Loucy (cell line): Measurements from ENCODE around the gene CACNG6.

Experiments used
- H2AFZ ChIP-seq: fragments of 200-600 bp; sonication (generic); 2 replicates; pipeline ENCODE4 v1.6.0; 2016; ENCODE audit warnings: antibody characterized with exemption, mild to moderate bottlenecking, low read length, moderate library complexity
- H3F3A ChIP-seq: fragments of 200-600 bp; 2 replicates; pipeline ENCODE4 v1.6.0; 2016; ENCODE audit warnings: antibody characterized with exemption, low read depth, mild to moderate bottlenecking
- H3K27me3 ChIP-seq: fragments of 200-600 bp; sonication (generic); 2 replicates; pipeline ENCODE4 v1.6.1; 2014; ENCODE audit warnings: low read length, mild to moderate bottlenecking; ENCODE audit not compliant: insufficient read depth, poor library complexity, severe bottlenecking
- H3K36me3 ChIP-seq: fragments of 200-600 bp; sonication (generic); 2 replicates; pipeline ENCODE4 v1.6.1; 2016; ENCODE audit warnings: low read length; ENCODE audit not compliant: insufficient read depth
- H3K4me1 ChIP-seq: fragments of 200-600 bp; sonication (generic); 2 replicates; pipeline ENCODE4 v1.5.1; 2014; ENCODE audit warnings: low read length, mild to moderate bottlenecking; ENCODE audit not compliant: insufficient read depth, poor library complexity, severe bottlenecking
- H3K4me2 ChIP-seq: fragments of 200-600 bp; sonication (generic); 2 replicates; pipeline ENCODE4 v1.6.0; 2014; ENCODE audit warnings: antibody characterized with exemption, low read length, low read depth, mild to moderate bottlenecking; ENCODE audit not compliant: poor library complexity, severe bottlenecking
- H3K4me3 ChIP-seq: fragments of 200-600 bp; sonication (generic); 2 replicates; pipeline ENCODE4 v1.5.1; 2014; ENCODE audit warnings: low read length, mild to moderate bottlenecking, mixed read lengths; ENCODE audit not compliant: poor library complexity, severe bottlenecking
- H3K79me2 ChIP-seq: fragments of 200-600 bp; sonication (generic); 2 replicates; pipeline ENCODE4 v1.6.1; 2014; ENCODE audit warnings: low read length; ENCODE audit not compliant: insufficient read depth
- H3K9ac ChIP-seq: fragments of 200-600 bp; sonication (generic); 2 replicates; pipeline ENCODE4 v1.6.0; 2014; ENCODE audit warnings: mild to moderate bottlenecking, low read depth, low read length, moderate library complexity; ENCODE audit not compliant: poor library complexity, severe bottlenecking
- H3K9me2 ChIP-seq: fragments of 200-600 bp; sonication (generic); replicated peaks from 2 replicates; pipeline ENCODE4 v1.6.1; 2016; ENCODE audit warnings: low read depth, low read length, mixed read lengths
- H3K9me3 ChIP-seq: fragments of 200-600 bp; sonication (generic); 2 replicates; pipeline ENCODE4 v1.6.1; 2014; ENCODE audit warnings: mild to moderate bottlenecking, antibody characterized with exemption, low read length, low read depth; ENCODE audit not compliant: insufficient read depth
- H4K20me1 ChIP-seq: fragments of 200-600 bp; sonication (generic); 2 replicates; pipeline ENCODE4 v1.6.0; 2014; ENCODE audit warnings: antibody characterized with exemption, low read length, mild to moderate bottlenecking; ENCODE audit not compliant: insufficient read depth, poor library complexity, severe bottlenecking
- CTCF ChIP-seq: fragments of 200-600 bp; sonication (generic); conservative IDR thresholded peaks from 2 replicates; pipeline ENCODE4 v1.5.1; 2014; ENCODE audit warnings: mild to moderate bottlenecking, antibody characterized with exemption, low read length
- EZH2phosphoT487 ChIP-seq: fragments of 200-600 bp; IDR thresholded peaks from 2 replicates; pipeline ENCODE4 v1.6.1; 2018; ENCODE audit warnings: antibody characterized with exemption, mild to moderate bottlenecking, moderate library complexity, borderline replicate concordance

CACNG6 gene

GRCh38 chr19:53982611-53983010 is 8.8 kb upstream of the CACNG6 start:
- H3K9me2 ChIP-seq = no peaks in the 10 kb centered on the region
- H3K79me2 ChIP-seq = no peaks in the 10 kb centered on the region
- no peaks in the 10 kb centered on the region for H3K4me1 ChIP-seq
- no peak overlapping the region for H2AFZ ChIP-seq
- H3K4me3 ChIP-seq = no peak overlapping the region
- H3K9me3 ChIP-seq = no peaks in the 10 kb centered on the region
- H3K4me2 ChIP-seq = no peak overlapping the region
- TF ChIP-seq EZH2phosphoT487 (no peak), CTCF (no peak)
- no peaks in the 10 kb centered on the region for H3K36me3 ChIP-seq
- no peaks in the 10 kb centered on the region for H4K20me1 ChIP-seq
- no peaks in the 10 kb centered on the region for H3K27me3 ChIP-seq
- no peaks in the 10 kb centered on the region for H3F3A ChIP-seq
- no peak overlapping the region for H3K9ac ChIP-seq

- Histone ChIP-seq H3F3A (no peaks in the 10 kb centered on the region), H3K9me3 (no peaks in the 10 kb centered on the region), H3K36me3 (no peaks in the 10 kb centered on the region), H3K4me3 (no peak overlapping the region), H2AFZ (no peak overlapping the region), H4K20me1 (no peaks in the 10 kb centered on the region), H3K79me2 (no peaks in the 10 kb centered on the region), H3K4me2 (no peak overlapping the region), H3K9ac (no peak overlapping the region), H3K4me1 (no peaks in the 10 kb centered on the region), H3K9me2 (no peaks in the 10 kb centered on the region), H3K27me3 (no peaks in the 10 kb centered on the region)
- no peak for TF ChIP-seq EZH2phosphoT487
- TF ChIP-seq CTCF = no peak
These were observed 7.8 kb upstream of the CACNG6 start for GRCh38 chr19:53983457-53984289.

GRCh38 chr19:53985863-53986262 is 5.6 kb upstream of the CACNG6 start:
- Histone ChIP-seq H3K4me1 (no peaks in the 10 kb centered on the region), H3K9me2 (no peaks in the 10 kb centered on the region), H3K36me3 (no peaks in the 10 kb centered on the region), H3K4me3 (no peak overlapping the region), H3K9me3 (no peaks in the 10 kb centered on the region), H3K27me3 (no peaks in the 10 kb centered on the region), H4K20me1 (no peaks in the 10 kb centered on the region), H3K4me2 (no peak overlapping the region), H3K9ac (no peak overlapping the region), H3K79me2 (no peaks in the 10 kb centered on the region), H2AFZ (no peak overlapping the region), H3F3A (no peaks in the 10 kb centered on the region)
- no peak for TF ChIP-seq CTCF
- TF ChIP-seq EZH2phosphoT487 = no peak
